CD14-positive monocyte (primary cell): ENCODE results near the gene SLC36A3. TPM values are rescaled to one million over a fixed set of nuclear protein-coding genes. Genes with fewer than 3 reads are reported as not detected.

Experiments used
- DNase-seq, 3 donors: peaks; one replicate each; pipeline ENCODE4 v3.0.0-alpha.2; 2011 to 2022
- H2AFZ ChIP-seq: 2 replicates; pipeline ENCODE4 v1.6.0; 2012; ENCODE audit warnings: mild to moderate bottlenecking, low read depth, low read length, inconsistent platforms; ENCODE audit not compliant: insufficient read depth, poor library complexity, severe bottlenecking
- H3K27ac ChIP-seq, 2 donors: 1 replicate in 1 of 2; 2 replicates in 1 of 2; pipeline ENCODE4 v1.5.1; 2012 to 2013; ENCODE audit warnings: low read length in 2 of 2, control low read depth in 1 of 2, inconsistent platforms in 1 of 2, low read depth in 1 of 2, mild to moderate bottlenecking in 1 of 2
- H3K27me3 ChIP-seq, 2 donors: one replicate each; pipeline versions ENCODE4 v1.6.0 to v1.6.1; 2011 to 2013; ENCODE audit warnings: low read length in 2 of 2; ENCODE audit not compliant: control insufficient read depth in 2 of 2, insufficient read depth in 2 of 2
- H3K36me3 ChIP-seq, 2 donors: replicated peaks in 1 of 2; 1 replicate in 1 of 2; 2 replicates in 1 of 2; pipeline versions ENCODE4 v1.5.1 to v1.6.1; 2012 to 2013; ENCODE audit warnings: low read length in 2 of 2, control low read depth in 1 of 2, inconsistent platforms in 1 of 2, mild to moderate bottlenecking in 1 of 2; ENCODE audit not compliant: insufficient read depth in 2 of 2, control insufficient read depth in 1 of 2
- H3K4me1 ChIP-seq, 2 donors: 1 replicate in 1 of 2; 2 replicates in 1 of 2; pipeline versions ENCODE4 v1.5.1 to v1.6.1; 2012 to 2013; ENCODE audit warnings: low read length in 2 of 2, control low read depth in 1 of 2, inconsistent platforms in 1 of 2, mild to moderate bottlenecking in 1 of 2, moderate library complexity in 1 of 2; ENCODE audit not compliant: insufficient read depth in 2 of 2, control insufficient read depth in 1 of 2
- H3K4me2 ChIP-seq: replicated peaks from 2 replicates; pipeline ENCODE3; 2012; ENCODE audit warnings: low read length, moderate library complexity, mild to moderate bottlenecking; ENCODE audit not compliant: poor library complexity, severe bottlenecking; ENCODE audit errors: extremely low read depth
- H3K4me3 ChIP-seq, 3 experiments: fragments of 200-600 bp in 1 of 3; sonication (generic) in 1 of 3; replicated peaks in 1 of 3; 1 replicate in 2 of 3; 2 replicates in 1 of 3; pipeline ENCODE4 v1.5.1; 2011 to 2013; ENCODE audit warnings: low read length in 3 of 3, mild to moderate bottlenecking in 3 of 3, control low read depth in 2 of 3, low read depth in 2 of 3, inconsistent platforms in 1 of 3, moderate library complexity in 1 of 3
- H3K79me2 ChIP-seq: 2 replicates; pipeline ENCODE4 v1.6.0; 2012; ENCODE audit warnings: mild to moderate bottlenecking, control low read depth, inconsistent platforms, low read length, moderate library complexity; ENCODE audit not compliant: insufficient read depth
- H3K9ac ChIP-seq: 2 replicates; pipeline ENCODE4 v1.6.0; 2017; ENCODE audit warnings: low read length, mild to moderate bottlenecking; ENCODE audit not compliant: insufficient read depth, poor library complexity, severe bottlenecking
- H3K9me3 ChIP-seq, 2 donors: replicated peaks in 1 of 2; 1 replicate in 1 of 2; 2 replicates in 1 of 2; pipeline versions ENCODE4 v1.5.1 to v1.6.1; 2012 to 2013; ENCODE audit warnings: low read length in 2 of 2, control low read depth in 1 of 2; ENCODE audit not compliant: control insufficient read depth in 1 of 2, insufficient read depth in 1 of 2
- H4K20me1 ChIP-seq: 2 replicates; pipeline ENCODE4 v1.6.0; 2012; ENCODE audit warnings: mild to moderate bottlenecking, low read length, control low read depth, moderate library complexity; ENCODE audit not compliant: insufficient read depth
- H3K27ac Mint-ChIP-seq, 7 donors: one replicate each; pipeline ENCODE4 v1.8.0; 2020; ENCODE audit warnings: mild to moderate bottlenecking in 7 of 7, mixed read lengths in 7 of 7, moderate library complexity in 6 of 7, inconsistent platforms in 2 of 7
- H3K27me3 Mint-ChIP-seq, 3 donors: one replicate each; pipeline ENCODE4 v1.8.0; 2021 to 2022; ENCODE audit warnings: low read depth in 3 of 3, mild to moderate bottlenecking in 3 of 3, mixed read lengths in 3 of 3, moderate library complexity in 3 of 3, inconsistent platforms in 1 of 3
- H3K36me3 Mint-ChIP-seq, 2 donors: one replicate each; pipeline ENCODE4 v1.8.0; 2020; ENCODE audit warnings: mixed read lengths in 2 of 2, inconsistent platforms in 1 of 2, mild to moderate bottlenecking in 1 of 2
- H3K4me1 Mint-ChIP-seq: one replicate; pipeline ENCODE4 v1.8.0; 2020; ENCODE audit warnings: mild to moderate bottlenecking, mixed read lengths
- H3K4me3 Mint-ChIP-seq, 2 donors: one replicate each; pipeline ENCODE4 v1.8.0; 2020; ENCODE audit warnings: mild to moderate bottlenecking in 2 of 2, mixed read lengths in 2 of 2, moderate library complexity in 1 of 2
- H3K9me3 Mint-ChIP-seq, 7 donors: one replicate each; pipeline ENCODE4 v1.8.0; 2020 to 2022; ENCODE audit warnings: mixed read lengths in 7 of 7, mild to moderate bottlenecking in 6 of 7, moderate library complexity in 6 of 7, inconsistent platforms in 2 of 7
- CTCF ChIP-seq: fragments of 200-600 bp; IDR thresholded peaks from one replicate; pipeline ENCODE4 v1.8.0; 2022; ENCODE audit warnings: antibody characterized with exemption, mild to moderate bottlenecking
- WGBS: methylation state at CpG from one replicate; pipeline ENCODE4 v1.1.5; 2013; ENCODE audit warnings: missing lambda C conversion rate; ENCODE audit not compliant: insufficient coverage; 5-methylcytosine and 5-hydroxymethylcytosine counted together
- intact Hi-C, 2 donors: fragments of 100-400 bp; cut with micrococcal nuclease; formaldehyde crosslinking; loops; one replicate each; pipeline versions ENCODE4 v1.15.0 to v1.15.1; 2023
- polyA plus RNA-seq, 3 donors: library from polyadenylated mRNA; depleted of rRNA in 1 of 3; unstranded in 2 of 3; stranded (reverse) in 1 of 3; fragments of 300-500 nt in 2 of 3; fragments of >200 nt in 1 of 3; fragmentation: Illumina TruSeq in 2 of 3; gene quantifications; 1 replicate in 2 of 3; 2 replicates in 1 of 3; pipeline ENCODE4 v1.2.3, GENCODE V29; 2012 to 2021

Gene SLC36A3
- polyA plus RNA-seq, 3 donors = not detected

- Histone ChIP-seq H4K20me1 (no peaks in the 10 kb centered on the region), H3K4me1 (peaks cover 23 to 44% of the 10 kb centered on the region in 2 donors), H3K36me3 (no peaks in the 10 kb centered on the region), H3K9me3 (no peaks in the 10 kb centered on the region), H2AFZ (no peak overlapping the region), H3K27ac (no peak overlapping the region), H3K4me3 (no peak overlapping the region), H3K79me2 (peaks cover 14% of the 10 kb centered on the region), H3K27me3 (no peaks in the 10 kb centered on the region), H3K4me2 (no peak overlapping the region), H3K9ac (no peak overlapping the region)
- intact Hi-C loops = loop anchor here in 1 of 2 donors (10.0 kb wide), 1 partner anchor 194 kb away; no protein-coding TSS in a partner anchor
- Mint-ChIP-seq H3K4me1 (peaks cover 33% of the 10 kb centered on the region), H3K27me3 (peaks cover 0 to 4% (median 2%) of the 10 kb centered on the region in 3 donors), H3K4me3 (no peak overlapping the region), H3K9me3 (no peaks in the 10 kb centered on the region), H3K36me3 (no peaks in the 10 kb centered on the region), H3K27ac (peak overlapping the region in 4 of 7 donors; percentile 26 to 58 (median 42))
- WGBS = 78% methylated on average over 4 of the region's 5 CpGs
- DNase-seq = peak; percentile 45 to 58 (median 49)
- TF ChIP-seq CTCF = no peak
Observed at GRCh38 chr5:151249281-151249680, 54.3 kb downstream of the SLC36A3 start.

DNA sequence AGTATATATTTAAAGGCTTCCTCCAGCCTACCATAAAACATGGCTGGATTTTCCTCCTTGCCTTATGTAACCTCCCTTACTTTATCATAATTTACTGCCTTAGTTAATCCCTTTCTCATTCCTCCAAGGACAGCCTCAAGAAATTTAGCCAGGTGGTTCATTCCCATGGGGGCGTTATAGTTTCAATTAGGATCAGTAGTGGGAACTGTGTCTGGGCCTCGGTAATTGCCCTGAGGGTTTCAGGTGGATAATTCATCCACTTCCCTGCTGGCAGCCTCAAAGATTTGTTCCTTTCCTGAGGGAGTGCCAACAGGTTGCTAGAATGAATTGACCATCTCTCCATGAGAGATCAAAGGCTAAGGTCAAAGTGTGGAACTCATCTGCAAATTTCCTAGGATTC, 54.9 kb downstream of the SLC36A3 start:
- no peak overlapping the region for H3K4me3 Mint-ChIP-seq
- Histone ChIP-seq H3K27ac (no peak overlapping the region), H3K27me3 (no peaks in the 10 kb centered on the region), H3K9me3 (no peaks in the 10 kb centered on the region), H3K4me3 (no peak overlapping the region), H3K79me2 (peaks cover 8% of the 10 kb centered on the region), H2AFZ (no peak overlapping the region), H3K36me3 (no peaks in the 10 kb centered on the region), H3K9ac (no peak overlapping the region), H3K4me2 (no peak overlapping the region), H4K20me1 (no peaks in the 10 kb centered on the region), H3K4me1 (peaks cover 19 to 39% of the 10 kb centered on the region in 2 donors)
- no peak for DNase-seq
- H3K4me1 Mint-ChIP-seq = peaks cover 30% of the 10 kb centered on the region
- no peaks in the 10 kb centered on the region for H3K9me3 Mint-ChIP-seq
- TF ChIP-seq CTCF = no peak
- peak overlapping the region in 1 of 7 donors; percentile 28 for H3K27ac Mint-ChIP-seq
- WGBS = no CpG with 5 or more reads among the region's 2 CpGs
- H3K27me3 Mint-ChIP-seq = peaks cover 0 to 4% (median 2%) of the 10 kb centered on the region in 3 donors
- no peaks in the 10 kb centered on the region for H3K36me3 Mint-ChIP-seq
- intact Hi-C loops = loop anchor here in 1 of 2 donors (10.0 kb wide), 1 partner anchor 194 kb away; no protein-coding TSS in a partner anchor
